ENCODE results near the gene NOS1AP.

- no peak for TF ChIP-seq TAF1 (IDR thresholded peaks at IDR 0.05; ENCODE audit: borderline replicate concordance, insufficient read depth, low read length)
- TF ChIP-seq POLR2AphosphoS5 (IDR thresholded peaks at IDR 0.05; ENCODE audit: low read depth, low read length) = no peak
- no peak for TF ChIP-seq REST (IDR thresholded peaks at IDR 0.05; ENCODE audit: insufficient read depth in 1 of 2, low read depth in 2 of 2, low read length in 2 of 2)
These were observed 5.0 kb downstream of the NOS1AP start for GRCh38 chr1:162074276-162075005.

Data from PFSK-1 (cell line).